Loucy (cell line): ENCODE data around the gene SCRN2.

Experiments used
- CTCF ChIP-seq: fragments of 200-600 bp; sonication (generic); conservative IDR thresholded peaks from 2 replicates; pipeline ENCODE4 v1.5.1; 2014; ENCODE audit warnings: mild to moderate bottlenecking, antibody characterized with exemption, low read length
- EZH2phosphoT487 ChIP-seq: fragments of 200-600 bp; IDR thresholded peaks from 2 replicates; pipeline ENCODE4 v1.6.1; 2018; ENCODE audit warnings: antibody characterized with exemption, mild to moderate bottlenecking, moderate library complexity, borderline replicate concordance

- TF ChIP-seq CTCF (no peak), EZH2phosphoT487 (no peak)
Observed at GRCh38 chr17:47792979-47793378, 48.1 kb downstream of the SCRN2 start.
